Small intestine (tissue), 7 donors: ENCODE measurements around the gene AADACL2. TPM values are rescaled to one million over a fixed set of nuclear protein-coding genes. Genes with fewer than 3 reads are reported as not detected.

Experiments
- DNase-seq, 2 donors: peaks; one replicate each; pipeline versions ENCODE4 v3.0.0 to v3.0.0-alpha.2; 2013
- FAIRE-seq: peaks from 2 replicates; lab custom pipeline; 2012; peaks lifted over from hg19 to GRCh38; lab: Jason Lieb, UNC
- H3K27ac ChIP-seq, 3 donors: one replicate each; pipeline ENCODE4 v1.5.1; 2013; ENCODE audit warnings: low read length in 2 of 3, mild to moderate bottlenecking in 2 of 3, control low read depth in 1 of 3, inconsistent platforms in 1 of 3, low read depth in 1 of 3, moderate library complexity in 1 of 3
- H3K27me3 ChIP-seq, 3 donors: one replicate each; pipeline ENCODE4 v1.6.1; 2013; ENCODE audit warnings: low read length in 3 of 3, inconsistent platforms in 1 of 3; ENCODE audit not compliant: control insufficient read depth in 3 of 3, insufficient read depth in 3 of 3
- H3K36me3 ChIP-seq, 3 donors: one replicate each; pipeline ENCODE4 v1.6.1; 2013; ENCODE audit warnings: low read length in 3 of 3, inconsistent platforms in 1 of 3, low read depth in 1 of 3, mild to moderate bottlenecking in 1 of 3, moderate library complexity in 1 of 3; ENCODE audit not compliant: control insufficient read depth in 3 of 3, insufficient read depth in 2 of 3
- H3K4me1 ChIP-seq, 3 donors: one replicate each; pipeline ENCODE4 v1.6.1; 2013; ENCODE audit warnings: low read length in 2 of 3, inconsistent platforms in 1 of 3, low read depth in 1 of 3, mild to moderate bottlenecking in 1 of 3, moderate library complexity in 1 of 3; ENCODE audit not compliant: control insufficient read depth in 3 of 3, insufficient read depth in 2 of 3
- H3K4me3 ChIP-seq, 3 donors: one replicate each; pipeline ENCODE4 v1.5.1; 2013; ENCODE audit warnings: low read length in 3 of 3, control low read depth in 1 of 3, inconsistent platforms in 1 of 3, low read depth in 1 of 3, mild to moderate bottlenecking in 1 of 3, moderate library complexity in 1 of 3
- H3K9me3 ChIP-seq, 2 donors: one replicate each; pipeline ENCODE4 v1.6.1; 2013; ENCODE audit warnings: low read depth in 1 of 2, low read length in 1 of 2; ENCODE audit not compliant: control insufficient read depth in 2 of 2, insufficient read depth in 1 of 2
- WGBS, 3 donors: extraction: QIAGEN DNeasy Blood & Tissue Kit; methylation state at CpG; one replicate each; pipeline ENCODE4 v1.1.7; 2013; 5-methylcytosine and 5-hydroxymethylcytosine counted together
- polyA plus RNA-seq, 4 donors: library from polyadenylated mRNA; stranded (reverse) in 3 of 4; unstranded in 1 of 4; fragments of 200-250 nt in 3 of 4; fragments of 120-200 nt in 1 of 4; gene quantifications; one replicate each; pipeline versions ENCODE4 v1.2.1 to v1.2.3, GENCODE V29; 2013
- donor health status: healthy with polysubstance abuse.
- donor health status: control.
- donor health status: control.
- donor health status: Bipolar disorder and iron deficiency.
- donor health status: healthy.

AADACL2 gene
- polyA plus RNA-seq, 4 donors: 0.60 TPM; not detected in 3

GRCh38 chr3:151795276-151795675, 61.5 kb downstream of the AADACL2 start:
- Histone ChIP-seq H3K36me3 (no peaks in the 10 kb centered on the region), H3K27ac (no peak overlapping the region), H3K27me3 (no peaks in the 10 kb centered on the region), H3K4me3 (no peak overlapping the region), H3K9me3 (peaks cover 0 to 5% of the 10 kb centered on the region in 2 donors), H3K4me1 (peaks cover 0 to 15% (median 0%) of the 10 kb centered on the region in 3 donors)
- FAIRE-seq (no peak), DNase-seq (no peak)
- WGBS, 3 donors: 91 to 97% (median 91%) methylated on average over 4 of the region's 4 CpGs

GRCh38 chr3:151796105-151796680, 62.5 kb downstream of the AADACL2 start:
- H3K4me1 ChIP-seq: peaks cover 0 to 20% (median 0%) of the 10 kb centered on the region in 3 donors
- DNase-seq (peak; percentile 47 to 75), FAIRE-seq (peak; percentile 49)
- H3K27me3 ChIP-seq: no peaks in the 10 kb centered on the region
- H3K9me3 ChIP-seq: no peaks in the 10 kb centered on the region
- H3K27ac ChIP-seq: peak overlapping the region in 2 of 3 donors; percentile 60 to 70
- H3K4me3 ChIP-seq: peak overlapping the region in 1 of 3 donors; percentile 41
- 0 to 50% (median 23%) methylated on average over 1 of the region's 1 CpG for WGBS, 3 donors
- no peaks in the 10 kb centered on the region for H3K36me3 ChIP-seq

GRCh38 chr3:151798466-151798865, 64.7 kb downstream of the AADACL2 start:
- Histone ChIP-seq H3K4me1 (peaks cover 0 to 14% (median 0%) of the 10 kb centered on the region in 3 donors), H3K27ac (no peak overlapping the region), H3K4me3 (no peak overlapping the region), H3K36me3 (no peaks in the 10 kb centered on the region), H3K9me3 (no peaks in the 10 kb centered on the region), H3K27me3 (no peaks in the 10 kb centered on the region)
- no peak for FAIRE-seq
- WGBS, 3 donors: 67 to 76% (median 71%) methylated on average over 2 of the region's 2 CpGs
- DNase-seq: no peak

DNA sequence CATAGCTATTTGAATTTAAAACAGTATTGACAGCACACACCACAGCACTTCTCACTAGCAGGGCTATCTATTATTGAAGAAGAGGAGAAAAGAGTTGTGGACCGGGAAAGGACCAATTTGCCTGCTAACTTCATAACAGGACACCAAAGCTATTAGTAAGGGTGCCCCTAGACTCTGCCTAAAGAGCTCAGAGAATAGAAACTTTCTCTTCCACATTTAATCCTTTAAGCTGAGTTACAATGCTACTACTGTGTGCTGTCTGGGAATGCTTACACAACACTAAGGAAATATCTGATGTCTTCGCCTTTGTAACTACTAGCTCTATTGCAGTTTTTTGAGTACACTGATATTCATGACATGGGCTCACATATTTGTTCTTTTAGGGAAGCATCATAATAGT, 66.7 kb downstream of the AADACL2 start:
- FAIRE-seq (no peak), DNase-seq (peak in 1 of 2 donors; percentile 37)
- no peaks in the 10 kb centered on the region for H3K27me3 ChIP-seq
- H3K4me1 ChIP-seq: peaks cover 0 to 10% (median 0%) of the 10 kb centered on the region in 3 donors
- H3K27ac ChIP-seq: peak overlapping the region in 1 of 3 donors; percentile 19
- H3K36me3 ChIP-seq: peaks cover 0 to 1% (median 0%) of the 10 kb centered on the region in 3 donors
- no peak overlapping the region for H3K4me3 ChIP-seq
- 71 to 89% (median 83%) methylated on average over 2 of the region's 2 CpGs for WGBS, 3 donors
- no peaks in the 10 kb centered on the region for H3K9me3 ChIP-seq

DNA sequence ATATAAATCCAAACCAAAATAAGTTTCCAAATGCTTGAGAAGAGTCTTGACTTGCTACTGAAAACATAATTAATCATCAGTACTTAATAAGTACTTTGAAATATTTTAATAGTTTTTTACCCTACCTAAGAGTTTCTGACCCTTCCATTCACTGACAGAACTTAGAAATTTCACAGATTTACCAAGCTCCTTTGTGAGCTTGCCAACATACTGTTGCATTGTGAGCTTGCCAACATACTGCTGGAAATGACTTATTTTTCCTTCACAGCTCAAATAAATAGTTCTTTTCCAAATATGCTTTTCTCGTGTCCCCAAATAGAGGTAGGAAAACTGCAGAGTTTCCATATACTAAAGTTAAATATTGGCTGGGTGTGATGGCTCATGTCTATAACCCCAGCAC, 70.5 kb downstream of the AADACL2 start:
- H3K4me3 ChIP-seq: no peak overlapping the region
- FAIRE-seq (no peak), DNase-seq (no peak)
- H3K9me3 ChIP-seq: peaks cover 0 to 24% of the 10 kb centered on the region in 2 donors
- 41 to 89% (median 72%) methylated on average over 1 of the region's 1 CpG for WGBS, 3 donors
- H3K36me3 ChIP-seq: peaks cover 0 to 17% (median 1%) of the 10 kb centered on the region in 3 donors
- H3K4me1 ChIP-seq: peaks cover 0 to 6% (median 0%) of the 10 kb centered on the region in 3 donors
- no peak overlapping the region for H3K27ac ChIP-seq
- H3K27me3 ChIP-seq: no peaks in the 10 kb centered on the region

DNA sequence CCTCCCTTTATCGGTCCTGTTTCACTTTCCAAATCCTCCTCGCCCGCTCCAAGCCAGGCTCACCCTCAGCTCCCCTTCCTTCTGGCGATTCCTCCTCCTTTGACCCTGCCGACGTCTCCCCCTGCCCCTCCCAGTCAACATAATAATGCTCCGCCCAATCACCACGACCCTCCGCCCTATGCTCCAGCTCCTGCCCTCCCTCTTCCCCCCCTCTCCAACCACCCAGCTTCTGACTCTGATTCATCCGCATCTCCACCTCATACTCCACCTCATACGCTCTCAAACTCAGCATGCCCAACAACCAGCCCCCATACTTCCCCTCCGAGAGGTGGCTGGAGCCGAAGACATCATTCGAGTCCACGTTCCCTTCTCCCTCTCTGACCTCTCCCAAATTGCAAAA, 73.1 kb downstream of the AADACL2 start:
- no peaks in the 10 kb centered on the region for H3K4me1 ChIP-seq
- H3K27me3 ChIP-seq: no peaks in the 10 kb centered on the region
- no peak for FAIRE-seq
- H3K27ac ChIP-seq: no peak overlapping the region
- peaks cover 0 to 17% (median 1%) of the 10 kb centered on the region in 3 donors for H3K36me3 ChIP-seq
- no peak overlapping the region for H3K4me3 ChIP-seq
- H3K9me3 ChIP-seq: peaks cover 0 to 45% of the 10 kb centered on the region in 2 donors
- WGBS, 3 donors: 87 to 89% (median 88%) methylated on average over 15 of the region's 15 CpGs
- no peak for DNase-seq

Other genes with a start within 250 kb of the AADACL2 start
- 100 to 1,000 TPM in 2 of 4 donors, 10 to 100 TPM in 2; 55.5 to 142 (median 97.7) TPM for gene AADAC, start 80.2 kb downstream of the AADACL2 start, polyA plus RNA-seq
- gene SUCNR1, start 139.7 kb downstream of the AADACL2 start, polyA plus RNA-seq: under 1 TPM; 0.22 to 0.89 (median 0.36) TPM